Neutrophil (primary cell): ENCODE data around the gene TMEM135.

Experiments used
- H3K27ac ChIP-seq: fragments of 200-600 bp; sonication (generic); 2 replicates; pipeline ENCODE4 v1.5.1; 2016; ENCODE audit warnings: mild to moderate bottlenecking, moderate library complexity
- H3K27me3 ChIP-seq: fragments of 200-600 bp; sonication (generic); 2 replicates; pipeline ENCODE4 v1.6.0; 2016; ENCODE audit warnings: mild to moderate bottlenecking
- H3K36me3 ChIP-seq: fragments of 200-600 bp; sonication (generic); 2 replicates; pipeline ENCODE4 v1.5.1; 2017
- H3K4me1 ChIP-seq, 2 experiments: fragments of 200-600 bp in 1 of 2; sonication (generic) in 1 of 2; 1 replicate in 1 of 2; 2 replicates in 1 of 2; pipeline versions ENCODE4 v1.5.1 to v1.6.1; 2013 to 2016; ENCODE audit warnings: low read depth in 1 of 2, low read length in 1 of 2, mild to moderate bottlenecking in 1 of 2, moderate library complexity in 1 of 2; ENCODE audit not compliant: control insufficient read depth in 1 of 2, insufficient read depth in 1 of 2
- H3K4me3 ChIP-seq, 2 experiments: fragments of 200-600 bp in 1 of 2; sonication (generic) in 1 of 2; 1 replicate in 1 of 2; 2 replicates in 1 of 2; pipeline ENCODE4 v1.5.1; 2013 to 2016; ENCODE audit warnings: low read depth in 1 of 2, low read length in 1 of 2, mild to moderate bottlenecking in 1 of 2, moderate library complexity in 1 of 2
- H3K9me3 ChIP-seq: fragments of 200-600 bp; sonication (generic); 2 replicates; pipeline ENCODE4 v1.5.1; 2016
- TF ChIP-seq, protein P1 (sequence below): fragments of 200-600 bp; sonication (generic); IDR thresholded peaks from 2 replicates; pipeline ENCODE4 v1.5.1; 2016; ENCODE audit warnings: antibody characterized with exemption

Gene TMEM135

DNA sequence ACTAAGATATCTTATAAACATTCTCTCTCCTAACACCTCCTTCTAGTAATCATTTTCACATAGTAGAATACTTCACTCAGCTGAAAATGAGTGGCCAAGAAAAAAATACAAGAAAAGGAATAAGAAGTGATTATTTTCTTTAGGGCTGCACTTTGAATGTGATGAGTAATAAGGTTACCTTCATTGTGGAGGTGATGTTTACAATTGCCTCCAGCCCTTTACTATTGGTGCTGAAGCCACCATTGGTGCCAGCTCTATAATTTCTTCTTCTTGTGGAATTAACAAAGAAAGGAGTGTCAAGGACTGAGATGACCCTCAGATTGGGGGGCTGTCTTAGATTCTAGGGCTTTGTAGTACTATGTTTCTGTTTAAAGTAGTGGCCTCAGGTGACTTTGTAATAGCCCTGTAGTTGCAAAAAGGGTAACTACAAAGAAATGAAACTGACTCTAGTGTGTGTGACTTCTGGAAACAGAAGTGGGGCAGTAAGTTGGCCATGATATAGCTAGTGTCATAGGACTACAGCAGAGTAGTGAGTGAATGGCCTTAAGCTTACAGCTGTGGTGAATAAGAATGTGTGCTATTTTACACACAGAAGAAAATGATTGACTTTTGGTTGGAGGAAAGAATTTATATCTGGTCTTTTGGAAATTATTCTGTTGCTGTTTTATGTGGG is 287.2 kb downstream of the TMEM135 start:
- Histone ChIP-seq H3K4me3 (no peak overlapping the region), H3K27ac (no peak overlapping the region), H3K36me3 (no peaks in the 10 kb centered on the region), H3K4me1 (no peaks in the 10 kb centered on the region), H3K27me3 (no peaks in the 10 kb centered on the region), H3K9me3 (no peaks in the 10 kb centered on the region)
- TF ChIP-seq, protein P1, sequence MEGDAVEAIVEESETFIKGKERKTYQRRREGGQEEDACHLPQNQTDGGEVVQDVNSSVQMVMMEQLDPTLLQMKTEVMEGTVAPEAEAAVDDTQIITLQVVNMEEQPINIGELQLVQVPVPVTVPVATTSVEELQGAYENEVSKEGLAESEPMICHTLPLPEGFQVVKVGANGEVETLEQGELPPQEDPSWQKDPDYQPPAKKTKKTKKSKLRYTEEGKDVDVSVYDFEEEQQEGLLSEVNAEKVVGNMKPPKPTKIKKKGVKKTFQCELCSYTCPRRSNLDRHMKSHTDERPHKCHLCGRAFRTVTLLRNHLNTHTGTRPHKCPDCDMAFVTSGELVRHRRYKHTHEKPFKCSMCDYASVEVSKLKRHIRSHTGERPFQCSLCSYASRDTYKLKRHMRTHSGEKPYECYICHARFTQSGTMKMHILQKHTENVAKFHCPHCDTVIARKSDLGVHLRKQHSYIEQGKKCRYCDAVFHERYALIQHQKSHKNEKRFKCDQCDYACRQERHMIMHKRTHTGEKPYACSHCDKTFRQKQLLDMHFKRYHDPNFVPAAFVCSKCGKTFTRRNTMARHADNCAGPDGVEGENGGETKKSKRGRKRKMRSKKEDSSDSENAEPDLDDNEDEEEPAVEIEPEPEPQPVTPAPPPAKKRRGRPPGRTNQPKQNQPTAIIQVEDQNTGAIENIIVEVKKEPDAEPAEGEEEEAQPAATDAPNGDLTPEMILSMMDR, result no peak

GRCh38 chr11:87325490-87325872 is 287.7 kb downstream of the TMEM135 start:
- H3K27me3 ChIP-seq, result no peaks in the 10 kb centered on the region
- TF ChIP-seq, protein P1, result no peak
- no peaks in the 10 kb centered on the region for H3K9me3 ChIP-seq
- no peak overlapping the region for H3K27ac ChIP-seq
- no peaks in the 10 kb centered on the region for H3K36me3 ChIP-seq
- no peak overlapping the region for H3K4me3 ChIP-seq
- H3K4me1 ChIP-seq, result no peaks in the 10 kb centered on the region

DNA sequence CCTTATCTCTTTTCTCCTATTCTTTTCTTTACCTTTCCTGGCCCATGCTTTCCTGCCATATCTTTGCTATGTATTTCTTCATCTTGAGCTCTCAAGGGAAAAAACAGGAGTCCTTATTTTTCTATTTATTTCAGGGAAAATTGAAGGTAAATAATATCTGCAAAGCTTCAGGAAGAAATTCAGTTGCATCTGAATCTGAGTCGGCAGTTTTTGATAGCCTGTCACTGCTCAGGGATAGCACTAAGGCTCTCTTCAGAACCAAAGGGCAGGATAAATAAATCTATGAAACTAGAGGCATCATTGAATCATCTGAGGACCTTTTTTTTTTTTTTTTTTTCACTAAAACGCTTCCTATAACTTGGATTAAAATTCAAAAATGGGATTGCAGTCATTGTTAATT is 288.9 kb downstream of the TMEM135 start:
- Histone ChIP-seq H3K36me3 (no peaks in the 10 kb centered on the region), H3K4me1 (no peaks in the 10 kb centered on the region), H3K4me3 (no peak overlapping the region), H3K27ac (no peak overlapping the region), H3K9me3 (no peaks in the 10 kb centered on the region), H3K27me3 (no peaks in the 10 kb centered on the region)
- TF ChIP-seq, protein P1, result no peak

DNA sequence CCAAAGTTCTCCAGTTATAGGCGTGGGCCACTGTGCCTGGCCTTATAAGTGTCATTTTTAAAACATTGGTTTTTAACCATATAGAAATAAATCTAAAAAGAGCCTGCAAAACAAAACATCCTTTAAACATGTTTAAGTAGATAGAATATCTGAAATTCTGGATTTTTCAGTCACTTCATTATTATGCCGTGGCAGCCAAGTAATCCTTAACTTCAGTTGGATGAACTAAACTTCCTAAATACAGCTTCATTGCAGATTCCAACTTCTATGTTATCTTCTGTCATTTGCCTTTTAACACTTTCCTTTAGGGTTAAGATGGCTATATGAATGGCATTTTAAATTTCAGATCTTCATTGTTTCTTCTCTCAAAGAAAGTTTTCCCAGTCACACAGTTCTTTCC is 291.4 kb downstream of the TMEM135 start:
- Histone ChIP-seq H3K27ac (no peak overlapping the region), H3K36me3 (no peaks in the 10 kb centered on the region), H3K4me1 (no peaks in the 10 kb centered on the region), H3K27me3 (no peaks in the 10 kb centered on the region), H3K9me3 (no peaks in the 10 kb centered on the region), H3K4me3 (no peak overlapping the region)
- TF ChIP-seq, protein P1, result no peak

DNA sequence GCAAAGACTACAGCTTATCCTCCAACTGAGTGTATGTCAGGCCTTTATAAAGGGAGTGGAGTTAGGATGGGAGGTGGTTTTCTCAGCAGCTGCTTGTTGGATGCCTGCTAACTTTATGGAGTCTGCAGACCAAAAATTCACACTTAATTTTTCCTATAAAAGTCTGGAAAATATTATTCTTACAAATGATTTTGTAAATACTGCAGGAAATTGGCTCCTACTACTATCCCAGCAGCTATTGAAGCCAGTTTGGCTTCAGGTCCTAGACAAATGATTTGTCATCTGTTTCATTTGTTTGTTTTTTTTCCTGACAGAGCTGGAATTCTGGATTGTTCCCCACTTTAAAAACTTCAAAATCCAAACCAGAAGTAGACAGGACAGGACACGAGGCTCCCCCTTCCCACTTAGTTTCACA is 292.5 kb downstream of the TMEM135 start:
- Histone ChIP-seq H3K4me3 (no peak overlapping the region), H3K27me3 (no peaks in the 10 kb centered on the region), H3K9me3 (no peaks in the 10 kb centered on the region), H3K4me1 (no peaks in the 10 kb centered on the region), H3K36me3 (no peaks in the 10 kb centered on the region), H3K27ac (no peak overlapping the region)
- TF ChIP-seq, protein P1, result no peak
